Renal cortex interstitium (tissue), 11 donors: ENCODE results near the gene SPDYE3. TPM values are rescaled to one million over a fixed set of nuclear protein-coding genes. Genes with fewer than 3 reads are reported as not detected.

Experiments used
- DNase-seq, 11 donors: peaks; one replicate each; pipeline ENCODE4 v3.0.0-alpha.2; 2013; ENCODE audit warnings: low read depth in 9 of 11, low spot score in 4 of 11; ENCODE audit errors: extremely low read depth in 1 of 11
- polyA plus RNA-seq, 3 donors: library from polyadenylated mRNA; unstranded; fragments of 120-200 nt; gene quantifications; one replicate each; pipeline ENCODE4 v1.2.1, GENCODE V29; 2013; ENCODE audit not compliant: insufficient read length in 3 of 3

SPDYE3 gene
- polyA plus RNA-seq, 3 donors = 6.8 to 9.0 (median 8.0) TPM

DNA sequence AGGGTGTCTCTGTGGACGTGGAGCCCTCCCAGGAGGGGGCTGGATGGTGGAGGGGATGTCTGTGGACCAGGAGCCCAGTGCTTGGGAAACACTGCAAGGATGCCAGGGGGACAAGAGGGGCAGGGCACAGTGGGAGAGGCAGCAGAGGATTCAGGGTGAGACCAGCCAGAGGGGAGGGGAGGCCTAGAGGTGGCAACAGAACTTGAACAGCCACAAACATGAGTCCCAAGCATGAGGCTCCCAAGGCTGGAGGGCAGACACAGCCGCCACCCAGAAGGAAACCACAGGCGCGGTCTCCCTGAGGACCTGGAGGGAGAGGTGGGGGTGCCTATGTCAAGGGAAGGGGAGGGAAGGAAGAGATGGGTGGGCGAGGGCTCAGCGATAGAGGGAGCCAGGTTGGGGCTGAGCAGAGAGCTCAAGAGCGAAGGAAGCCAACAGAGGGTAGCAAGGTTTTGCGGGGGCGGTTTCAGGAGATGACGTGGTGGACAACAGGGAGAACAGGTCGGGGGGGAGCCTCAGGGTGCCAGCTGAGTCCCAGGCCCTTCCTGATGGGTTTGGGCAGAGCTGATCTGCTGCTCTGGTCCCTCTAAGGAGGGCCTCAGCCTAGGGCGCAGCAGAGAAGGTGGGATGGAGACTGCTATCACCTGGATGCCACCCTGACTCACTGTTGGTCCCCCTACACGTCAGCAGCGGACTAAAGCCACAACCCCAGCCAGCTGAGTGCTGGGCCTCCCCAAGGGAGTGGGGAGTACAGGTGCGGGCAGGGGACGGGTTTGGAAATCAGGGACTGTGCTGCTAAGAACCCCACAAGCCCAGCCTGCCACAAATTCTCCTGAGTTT lies 59.1 kb downstream of the SPDYE3 start:
- DNase-seq = no peak

DNA sequence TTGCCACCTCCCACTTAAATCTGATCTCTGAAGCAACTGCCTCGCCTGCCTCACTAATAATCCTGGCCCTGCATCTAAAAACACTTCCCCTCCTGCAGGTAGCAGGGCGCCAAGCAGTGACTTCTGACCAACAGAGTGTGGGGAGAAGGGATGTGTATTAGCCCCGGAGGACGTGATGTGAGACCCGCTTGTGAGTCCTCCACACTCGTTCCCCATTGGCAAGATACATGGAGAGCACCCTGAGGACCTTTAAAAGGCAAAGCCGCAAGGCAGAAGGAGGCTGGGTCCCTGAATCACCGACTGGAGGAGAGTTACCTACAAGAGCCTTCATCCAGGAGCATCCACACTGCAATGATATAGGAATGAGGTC lies 59.7 kb downstream of the SPDYE3 start:
- no peak for DNase-seq

GRCh38 chr7:100367676-100368613 lies 60.4 kb downstream of the SPDYE3 start:
- no peak for DNase-seq

- no peak for DNase-seq
These were observed 61.6 kb downstream of the SPDYE3 start for GRCh38 chr7:100369105-100369504.

GRCh38 chr7:100370303-100370702 lies 62.8 kb downstream of the SPDYE3 start:
- no peak for DNase-seq

DNA sequence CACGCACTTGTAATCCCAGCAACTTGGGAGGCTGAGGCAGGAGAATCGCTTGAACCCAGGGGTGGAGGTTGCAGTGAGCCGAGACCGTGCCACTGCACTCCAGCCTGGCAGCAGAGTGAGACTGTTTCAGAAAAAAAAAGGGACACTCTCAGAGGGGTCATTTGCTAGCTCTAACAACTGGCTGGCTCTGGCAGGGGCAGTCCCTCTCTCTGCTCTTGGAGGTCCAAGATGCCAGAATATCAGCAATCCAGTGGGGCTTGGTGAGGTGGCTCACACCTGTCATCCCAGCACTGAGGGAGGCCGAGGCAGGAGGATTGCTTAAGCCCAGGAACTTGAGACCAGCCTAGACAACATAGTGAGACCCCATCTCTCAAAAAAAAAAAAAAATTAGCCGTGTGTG lies 63.2 kb downstream of the SPDYE3 start:
- no peak for DNase-seq

GRCh38 chr7:100371561-100372171 lies 64.2 kb downstream of the SPDYE3 start:
- DNase-seq = no peak

Other genes with a start within 250 kb of the SPDYE3 start
- gene ZNF3, start 226.0 kb upstream of the SPDYE3 start, polyA plus RNA-seq = 10 to 100 TPM; 49.6 to 56.1 (median 50.0) TPM
- 100 to 1,000 TPM; 122 to 135 (median 135) TPM for gene COPS6, start 218.7 kb upstream of the SPDYE3 start, polyA plus RNA-seq
- 100 to 1,000 TPM; 141 to 173 (median 162) TPM for gene MCM7, start 206.3 kb upstream of the SPDYE3 start, polyA plus RNA-seq
- 10 to 100 TPM; 32.4 to 36.9 (median 36.5) TPM for gene AP4M1, start 206.1 kb upstream of the SPDYE3 start, polyA plus RNA-seq
- gene TAF6, start 188.3 kb upstream of the SPDYE3 start, polyA plus RNA-seq = 10 to 100 TPM; 65.4 to 69.4 (median 69.1) TPM
- 10 to 100 TPM; 40.1 to 47.0 (median 41.5) TPM for gene CNPY4, start 188.1 kb upstream of the SPDYE3 start, polyA plus RNA-seq
- 1 to 10 TPM in 2 of 3 donors, under 1 TPM in 1; 0.79 to 1.9 (median 1.8) TPM for gene MBLAC1, start 180.7 kb upstream of the SPDYE3 start, polyA plus RNA-seq
- gene LAMTOR4, start 158.8 kb upstream of the SPDYE3 start, polyA plus RNA-seq = 100 to 1,000 TPM in 2 of 3 donors, 10 to 100 TPM in 1; 95.3 to 118 (median 116) TPM
- 10 to 100 TPM; 16.9 to 26.3 (median 21.5) TPM for gene TRAPPC14, start 149.0 kb upstream of the SPDYE3 start, polyA plus RNA-seq
- 1 to 10 TPM; 4.6 to 6.8 (median 6.2) TPM for gene GAL3ST4, start 139.1 kb upstream of the SPDYE3 start, polyA plus RNA-seq
- 10 to 100 TPM in 2 of 3 donors, 1 to 10 TPM in 1; 9.4 to 14.5 (median 14.0) TPM for gene GPC2, start 130.3 kb upstream of the SPDYE3 start, polyA plus RNA-seq
- gene STAG3, start 129.8 kb upstream of the SPDYE3 start, polyA plus RNA-seq = 10 to 100 TPM; 13.2 to 33.8 (median 15.3) TPM
- gene PVRIG, start 87.8 kb upstream of the SPDYE3 start, polyA plus RNA-seq = 1 to 10 TPM; 2.2 to 6.6 (median 5.2) TPM
- 10 to 100 TPM; 36.0 to 58.2 (median 37.6) TPM for gene PILRB, start 50.4 kb downstream of the SPDYE3 start, polyA plus RNA-seq
- 1 to 10 TPM; 4.7 to 8.0 (median 6.6) TPM for gene PILRA, start 65.8 kb downstream of the SPDYE3 start, polyA plus RNA-seq
- 1 to 10 TPM; 4.7 to 7.5 (median 5.9) TPM for gene ZCWPW1, start 121.0 kb downstream of the SPDYE3 start, polyA plus RNA-seq
- gene MEPCE, start 122.1 kb downstream of the SPDYE3 start, polyA plus RNA-seq = 10 to 100 TPM; 50.6 to 65.3 (median 54.1) TPM
- 10 to 100 TPM; 14.8 to 20.9 (median 19.5) TPM for gene PPP1R35, start 128.8 kb downstream of the SPDYE3 start, polyA plus RNA-seq
- gene SPACDR, start 156.6 kb downstream of the SPDYE3 start, polyA plus RNA-seq = 1 to 10 TPM in 2 of 3 donors, under 1 TPM in 1; 0.99 to 2.0 (median 1.4) TPM
- 10 to 100 TPM; 30.9 to 52.8 (median 49.4) TPM for gene TSC22D4, start 171.5 kb downstream of the SPDYE3 start, polyA plus RNA-seq
- gene NYAP1, start 176.2 kb downstream of the SPDYE3 start, polyA plus RNA-seq = 1 to 10 TPM; 1.6 to 2.9 (median 2.4) TPM
- 10 to 100 TPM in 2 of 3 donors, 1 to 10 TPM in 1; 9.2 to 13.6 (median 13.1) TPM for gene AGFG2, start 231.5 kb downstream of the SPDYE3 start, polyA plus RNA-seq